K562 (cell line): Measurements from ENCODE around the gene NOC4L. TPM values are rescaled to one million over a fixed set of nuclear protein-coding genes. Genes with fewer than 3 reads are reported as not detected.
A peak's percentile ranks its signal among the peaks of the same experiment; 100 is the strongest.

Source experiments
- BCL6 ChIP-seq: fragments of 250-450 bp; sonication (Bioruptor Pico); IDR thresholded peaks from 2 replicates; pipeline ENCODE4 v1.4.0; 2020
- CREB3 ChIP-seq: fragments of 450-650 bp; conservative IDR thresholded peaks from 2 replicates; pipeline ENCODE4 v1.6.1; 2016; ENCODE audit warnings: missing genetic modification characterization, low read depth, mild to moderate bottlenecking, missing compliant biosample characterization, moderate library complexity
- CXXC5 ChIP-seq: fragments of 250-450 bp; sonication (Bioruptor Pico); IDR thresholded peaks from 2 replicates; pipeline ENCODE4 v1.8.0; 2022; ENCODE audit warnings: inconsistent platforms, mild to moderate bottlenecking, moderate library complexity
- ESRRA ChIP-seq: fragments of 450-650 bp; IDR thresholded peaks from 2 replicates; pipeline ENCODE4 v1.6.1; 2014; ENCODE audit warnings: low read depth, mild to moderate bottlenecking, moderate library complexity, borderline replicate concordance
- JUND ChIP-seq, 2 experiments: IDR thresholded peaks; 2 replicates in 1 of 2; 3 replicates in 1 of 2; pipeline ENCODE4 v1.6.1; 2011; ENCODE audit warnings: borderline replicate concordance in 2 of 2, low read depth in 2 of 2, low read length in 2 of 2, improper control_type of control experiment in 1 of 2, missing biosample characterization in 1 of 2, missing genetic modification characterization in 1 of 2, missing genetic modification reagents in 1 of 2
- KAT7 ChIP-seq: sonication (generic); formaldehyde crosslinking; IDR thresholded peaks from 2 replicates; pipeline ENCODE4 v1.8.0; 2022; ENCODE audit warnings: missing genetic modification reagents, mild to moderate bottlenecking, borderline replicate concordance
- MAFG ChIP-seq: fragments of 450-650 bp; conservative IDR thresholded peaks from 2 replicates; pipeline ENCODE4 v1.6.1; 2016; ENCODE audit warnings: missing genetic modification characterization, missing compliant biosample characterization
- NFYB ChIP-seq: IDR thresholded peaks from 2 replicates; pipeline ENCODE4 v1.6.1; 2011; ENCODE audit warnings: mild to moderate bottlenecking, moderate library complexity; ENCODE audit not compliant: insufficient read length; ENCODE audit errors: extremely low read depth
- REST ChIP-seq, 2 experiments: fragments of 450-650 bp; formaldehyde crosslinking in 1 of 2; IDR thresholded peaks; 2 replicates each; pipeline versions ENCODE4 v1.4.0 to v1.6.1; 2014 to 2020; ENCODE audit warnings: mild to moderate bottlenecking in 2 of 2, borderline replicate concordance in 1 of 2, low read depth in 1 of 2
- STAG1 ChIP-seq: sonication (generic); formaldehyde crosslinking; IDR thresholded peaks from 2 replicates; pipeline ENCODE4 v1.5.0; 2020; ENCODE audit warnings: missing genetic modification reagents, borderline replicate concordance
- ZBTB11 ChIP-seq, 3 experiments: fragments of 200-800 bp in 1 of 3; fragments of 250-450 bp in 1 of 3; fragments of 450-650 bp in 1 of 3; sonication (Bioruptor Pico) in 1 of 3; sonication (Bioruptor generic) in 1 of 3; formaldehyde crosslinking in 1 of 3; IDR thresholded peaks; 2 replicates each; pipeline versions ENCODE4 v1.6.1 to v1.8.0; 2016 to 2022; ENCODE audit warnings: mild to moderate bottlenecking in 2 of 3, missing genetic modification characterization in 2 of 3, missing compliant biosample characterization in 1 of 3, moderate library complexity in 1 of 3
- polyA plus RNA-seq, 8 experiments: library from polyadenylated mRNA; depleted of rRNA in 4 of 8; stranded (reverse) in 5 of 8; unstranded in 3 of 8; fragments of >200 nt; fragmentation: Nextera tagmentation in 2 of 8; fragmentation: Illumina TruSeq in 1 of 8; extraction: Ambion mirVana in 2 of 8; extraction: Trizol in 1 of 8; gene quantifications; 2 replicates each; pipeline versions ENCODE4 v1.2.1 to v1.2.3, GENCODE V29; 2011 to 2014; ENCODE audit warnings: inconsistent platforms in 1 of 8, missing spikeins in 1 of 8
- total RNA-seq, 7 experiments: library from RNA; depleted of rRNA in 6 of 7; stranded (reverse); fragments of >200 nt in 6 of 7; fragmentation: Illumina TruSeq in 2 of 7; extraction: Trizol in 2 of 7; gene quantifications; 2 replicates each; pipeline versions ENCODE4 v1.2.1 to v1.2.3, GENCODE V29; 2011 to 2021; ENCODE audit warnings: low replicate concordance in 1 of 7

Gene NOC4L
- total and polyA plus RNA-seq, 9 of the 15 experiments (the other 6 are each of a cell fraction or from before 2014, with no cell fraction given): 1.3 to 77.0 (median 20.0) TPM

GRCh38 chr12:132144115-132144809 lies at the start of gene NOC4L, which contains the start of gene DDX51 (continued):
- TF ChIP-seq REST (IDR thresholded peaks at IDR 0.05; ENCODE audit: borderline replicate concordance) (no peak), REST (CRISPR knock-in tag; IDR thresholded peaks at IDR 0.05; ENCODE audit: low read depth) (peak; percentile 61; the same call in 1 of the 2 replicates), JUND (IDR thresholded peaks at IDR 0.05; ENCODE audit: borderline replicate concordance, low read depth, low read length) (peak; percentile 90), JUND (tag; IDR thresholded peaks at IDR 0.05; ENCODE audit: borderline replicate concordance, low read depth, low read length) (peak; percentile 61; the same call in 1 of the 3 replicates), NFYB (no peak), ZBTB11 (CRISPR knock-in tag; IDR thresholded peaks at IDR 0.05) (peak in 1 of 3 experiments; percentile 20; a peak in 1 of 6 replicates), MAFG (tag) (no peak), KAT7 (CRISPR knock-in tag) (no peak), CXXC5 (CRISPR knock-in tag) (peak; percentile 99), CREB3 (tag) (no peak; the same call in 1 of the 2 replicates), ESRRA (peak; percentile 71; the same call in 1 of the 2 replicates), STAG1 (no peak), BCL6 (CRISPR knock-in tag) (no peak)
